Lower lobe of right lung (tissue), 2 donors: ENCODE results near the gene TRAPPC14. TPM values are rescaled to one million over a fixed set of nuclear protein-coding genes. Genes with fewer than 3 reads are reported as not detected.

Source experiments
- ATAC-seq, 2 donors: fragments of 200-7000 bp; cut with Tn5 transposase; one replicate each; pipeline ENCODE4 v1.9.1; 2020 to 2022; ENCODE audit warnings: mild to moderate bottlenecking in 2 of 2, moderate library complexity in 2 of 2
- DNase-seq: peaks from one replicate; pipeline ENCODE4 v3.0.0-alpha.2; 2020
- H3K27ac ChIP-seq: fragments of 200-600 bp; one replicate; pipeline ENCODE4 v1.8.0; 2022
- H3K27me3 ChIP-seq: fragments of 200-600 bp; one replicate; pipeline ENCODE4 v1.8.0; 2022; ENCODE audit warnings: low read depth
- H3K36me3 ChIP-seq: fragments of 200-600 bp; one replicate; pipeline ENCODE4 v1.8.0; 2022; ENCODE audit warnings: mild to moderate bottlenecking
- H3K4me1 ChIP-seq: fragments of 200-600 bp; one replicate; pipeline ENCODE4 v1.8.0; 2022
- H3K4me3 ChIP-seq: fragments of 200-600 bp; one replicate; pipeline ENCODE4 v1.8.0; 2022; ENCODE audit warnings: mild to moderate bottlenecking
- H3K9me3 ChIP-seq: fragments of 200-600 bp; one replicate; pipeline ENCODE4 v1.8.0; 2022
- intact Hi-C: fragments of 100-400 bp; cut with DNase I; formaldehyde crosslinking; loops from one replicate; pipeline ENCODE4 v1.11.0; 2022
- total RNA-seq: library from RNA; stranded (reverse); fragmentation: NEBNext Ultra II Directional; extraction: Animal tissue kit (Norgen Biotek cat#: 25700); gene quantifications from one replicate; pipeline ENCODE4 v1.2.1, GENCODE V29; 2021
- TF ChIP-seq, protein P1 (sequence below): fragments of 200-600 bp; IDR thresholded peaks from one replicate; pipeline ENCODE4 v1.8.0; 2022; ENCODE audit warnings: antibody characterized with exemption, mild to moderate bottlenecking
- donor health status: DM: no; HTN: yes; CAD: no; lungs with severe emphysema.

Gene TRAPPC14
- total RNA-seq, 1 donor from 2014 or later: 24.3 TPM

DNA sequence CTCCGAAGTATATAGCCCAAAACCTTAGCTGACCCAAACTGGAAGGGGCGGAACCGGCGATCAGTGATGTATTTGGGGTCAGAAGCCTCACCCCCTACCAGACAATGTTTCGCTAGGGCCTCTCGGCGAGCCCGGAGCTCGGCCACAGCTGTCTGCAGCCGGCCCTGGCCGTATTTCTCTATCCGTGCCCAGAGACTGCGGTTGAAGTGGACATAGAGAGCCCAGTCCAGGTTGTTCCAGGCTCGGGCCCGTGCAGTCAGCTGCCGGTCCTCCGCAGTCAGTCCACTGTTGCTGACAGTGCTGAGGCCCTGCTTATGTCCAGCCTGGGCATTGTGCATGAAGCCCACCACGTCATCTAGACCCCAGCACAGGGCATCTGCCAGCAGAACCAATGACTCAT lies 1.5 kb upstream of the TRAPPC14 start:
- Histone ChIP-seq H3K9me3 (no peaks in the 10 kb centered on the region), H3K27me3 (no peaks in the 10 kb centered on the region), H3K4me3 (no peak overlapping the region), H3K36me3 (peaks cover 23% of the 10 kb centered on the region), H3K4me1 (peaks cover 24% of the 10 kb centered on the region), H3K27ac (no peak overlapping the region)
- DNase-seq: no peak
- TF ChIP-seq, protein P1, sequence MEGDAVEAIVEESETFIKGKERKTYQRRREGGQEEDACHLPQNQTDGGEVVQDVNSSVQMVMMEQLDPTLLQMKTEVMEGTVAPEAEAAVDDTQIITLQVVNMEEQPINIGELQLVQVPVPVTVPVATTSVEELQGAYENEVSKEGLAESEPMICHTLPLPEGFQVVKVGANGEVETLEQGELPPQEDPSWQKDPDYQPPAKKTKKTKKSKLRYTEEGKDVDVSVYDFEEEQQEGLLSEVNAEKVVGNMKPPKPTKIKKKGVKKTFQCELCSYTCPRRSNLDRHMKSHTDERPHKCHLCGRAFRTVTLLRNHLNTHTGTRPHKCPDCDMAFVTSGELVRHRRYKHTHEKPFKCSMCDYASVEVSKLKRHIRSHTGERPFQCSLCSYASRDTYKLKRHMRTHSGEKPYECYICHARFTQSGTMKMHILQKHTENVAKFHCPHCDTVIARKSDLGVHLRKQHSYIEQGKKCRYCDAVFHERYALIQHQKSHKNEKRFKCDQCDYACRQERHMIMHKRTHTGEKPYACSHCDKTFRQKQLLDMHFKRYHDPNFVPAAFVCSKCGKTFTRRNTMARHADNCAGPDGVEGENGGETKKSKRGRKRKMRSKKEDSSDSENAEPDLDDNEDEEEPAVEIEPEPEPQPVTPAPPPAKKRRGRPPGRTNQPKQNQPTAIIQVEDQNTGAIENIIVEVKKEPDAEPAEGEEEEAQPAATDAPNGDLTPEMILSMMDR: no peak
- no peak for ATAC-seq
- intact Hi-C loops: no loop called here

DNA sequence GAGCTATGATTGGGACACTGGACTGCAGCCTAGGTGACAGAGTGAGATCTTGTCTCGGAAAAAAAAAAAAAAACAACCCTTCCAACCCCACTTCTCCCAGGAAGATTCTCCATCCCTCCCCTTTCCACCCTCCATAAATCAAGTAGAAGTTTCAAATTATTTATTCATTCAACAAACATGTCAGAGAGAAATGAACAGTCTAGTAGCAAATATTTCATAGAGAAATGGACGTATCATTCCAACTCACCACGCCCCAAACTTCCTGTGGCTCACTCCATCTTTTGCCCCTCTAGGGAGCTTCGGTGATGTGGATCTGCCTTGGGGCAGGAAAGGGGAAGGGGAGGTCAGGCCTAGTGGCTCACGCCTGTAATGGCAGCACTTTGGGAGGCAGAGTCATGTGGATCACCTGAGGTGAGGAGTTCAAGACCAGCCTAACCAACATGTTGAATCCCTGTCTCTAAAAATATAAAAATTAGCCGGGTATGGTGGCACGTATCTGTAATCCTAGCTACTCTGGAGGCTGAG lies 638 bp upstream of the TRAPPC14 start:
- Histone ChIP-seq H3K4me3 (peak overlapping the region; percentile 90), H3K27ac (peak overlapping the region; percentile 84), H3K36me3 (peaks cover 31% of the 10 kb centered on the region), H3K9me3 (no peaks in the 10 kb centered on the region), H3K27me3 (no peaks in the 10 kb centered on the region), H3K4me1 (peaks cover 33% of the 10 kb centered on the region)
- intact Hi-C loops: no loop called here
- DNase-seq: no peak
- no peak for ATAC-seq
- TF ChIP-seq, protein P1: no peak

DNA sequence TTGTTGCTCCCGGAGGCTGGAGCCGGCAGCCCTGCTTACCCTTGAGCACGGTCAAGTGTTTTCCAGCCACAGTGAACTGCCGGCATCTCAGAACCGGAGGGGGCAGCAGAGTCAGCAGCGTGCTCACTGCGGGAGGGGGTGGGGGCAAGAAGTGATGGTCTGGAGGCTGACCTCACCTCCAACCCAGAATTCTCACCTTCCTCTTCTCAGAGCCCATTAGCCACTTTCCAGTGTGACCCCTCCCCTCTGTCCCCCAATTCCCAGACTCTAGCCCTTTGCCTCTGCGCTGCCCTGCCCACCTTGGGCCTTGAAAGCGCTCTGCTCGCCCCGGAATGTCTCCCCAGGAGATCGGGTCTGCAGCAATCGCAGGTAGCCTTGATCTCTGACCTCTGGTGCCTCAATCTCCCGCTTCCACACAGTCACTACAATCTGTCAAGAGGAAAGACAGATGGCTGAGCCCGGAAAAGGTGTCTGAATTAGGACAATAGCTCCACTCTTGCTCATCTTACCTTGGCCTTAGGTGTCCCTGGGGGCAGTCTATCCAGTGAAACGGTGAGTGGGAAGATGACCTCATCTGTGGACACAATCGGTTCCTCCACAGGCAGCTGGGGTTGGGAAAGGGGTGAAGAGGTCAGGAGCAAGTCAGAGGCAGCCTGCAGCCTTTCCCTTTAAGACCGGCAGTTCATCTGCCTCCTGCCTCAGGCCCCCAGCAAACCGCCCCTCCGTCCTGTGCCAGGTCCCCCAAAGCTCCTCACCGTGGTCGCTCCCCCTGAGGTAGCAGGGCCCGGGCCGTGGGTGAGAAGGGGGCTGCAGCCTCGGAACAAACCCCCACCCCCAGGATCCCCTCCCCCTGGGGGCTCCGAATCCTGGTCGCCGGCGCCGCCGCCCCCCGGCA lies 942 bp downstream of the TRAPPC14 start:
- Histone ChIP-seq H3K4me1 (peaks cover 46% of the 10 kb centered on the region), H3K4me3 (peak overlapping the region; percentile 90), H3K9me3 (no peaks in the 10 kb centered on the region), H3K36me3 (peaks cover 45% of the 10 kb centered on the region), H3K27me3 (no peaks in the 10 kb centered on the region), H3K27ac (peak overlapping the region; percentile 84)
- TF ChIP-seq, protein P1: no peak
- ATAC-seq: peak; percentile 54
- intact Hi-C loops: no loop called here
- peak; percentile 67 for DNase-seq

DNA sequence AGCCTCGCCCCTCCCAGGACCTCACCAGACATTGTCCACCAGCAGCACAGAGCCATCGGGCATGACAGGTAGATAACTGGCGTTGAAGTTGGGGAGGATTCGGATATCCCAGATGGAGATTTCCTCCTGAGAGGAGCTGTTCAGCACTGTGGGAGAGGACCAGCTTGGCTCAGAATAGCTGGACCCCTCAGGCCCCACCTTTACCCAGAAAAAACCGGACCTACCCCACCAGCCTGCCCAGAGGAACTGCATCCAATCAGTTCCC lies 1.5 kb downstream of the TRAPPC14 start:
- ATAC-seq: no peak
- TF ChIP-seq, protein P1: no peak
- Histone ChIP-seq H3K27ac (peak overlapping the region; percentile 84), H3K4me1 (peaks cover 51% of the 10 kb centered on the region), H3K36me3 (peaks cover 45% of the 10 kb centered on the region), H3K9me3 (no peaks in the 10 kb centered on the region), H3K27me3 (no peaks in the 10 kb centered on the region), H3K4me3 (peak overlapping the region; percentile 90)
- DNase-seq: no peak
- intact Hi-C loops: no loop called here

DNA sequence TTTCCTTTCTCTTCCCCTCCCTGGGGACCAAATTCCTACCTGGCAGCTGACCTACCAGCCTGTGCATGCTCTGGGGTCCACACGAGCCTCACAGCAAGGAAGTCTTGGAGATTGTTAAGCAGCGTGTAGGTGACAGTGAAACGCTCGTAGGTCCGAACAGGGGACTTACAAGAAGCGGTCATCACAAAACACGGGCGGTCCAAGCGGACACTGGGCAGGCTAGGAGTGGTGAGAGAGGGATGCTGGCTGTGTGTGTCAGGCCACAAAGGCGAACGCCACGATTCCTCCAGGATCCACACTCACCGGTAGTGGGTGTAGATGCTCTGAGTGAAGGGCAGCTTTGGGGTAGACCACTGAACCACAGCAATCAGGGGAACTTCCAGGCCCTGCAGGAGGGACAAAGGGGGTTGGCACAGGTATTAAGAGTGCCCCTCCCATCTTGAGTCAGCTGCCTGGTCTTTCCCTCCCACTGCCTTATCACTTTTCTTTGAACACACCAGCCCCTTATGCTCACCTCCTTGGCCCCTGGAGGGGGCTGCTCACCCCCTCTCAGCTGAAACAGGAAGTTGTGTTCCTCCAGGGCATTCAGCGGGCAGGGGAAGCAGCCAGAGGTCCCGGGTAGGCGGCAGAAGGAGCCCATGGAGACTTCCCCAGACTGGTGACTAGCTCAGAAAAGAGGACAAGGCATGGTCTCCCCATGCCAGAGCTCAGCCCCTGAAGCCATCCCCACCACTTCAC lies 2.0 kb downstream of the TRAPPC14 start:
- Histone ChIP-seq H3K27ac (no peak overlapping the region), H3K9me3 (no peaks in the 10 kb centered on the region), H3K4me3 (peak overlapping the region; percentile 90), H3K36me3 (peaks cover 45% of the 10 kb centered on the region), H3K4me1 (peaks cover 55% of the 10 kb centered on the region), H3K27me3 (no peaks in the 10 kb centered on the region)
- intact Hi-C loops: no loop called here
- ATAC-seq (no peak), DNase-seq (no peak)
- TF ChIP-seq, protein P1: no peak
